GM12878 (cell line): ENCODE measurements around the gene CNTLN. TPM values are rescaled to one million over a fixed set of nuclear protein-coding genes. Genes with fewer than 3 reads are reported as not detected.

Experiments
- ATAC-seq: fragments of 200-7000 bp; cut with Tn5 transposase; 3 replicates; pipeline ENCODE4 v1.9.1; 2020; ENCODE audit warnings: mild to moderate bottlenecking, moderate library complexity
- BruUV-seq: library from RNA; stranded (reverse); fragments of 400-500 nt; replicated peaks from 2 replicates; lab custom pipeline; 2021; lab: Mats Ljungman, UMichigan
- CTCF ChIA-PET: fragments of 300-600 bp; sonication (Branson Sonifier 250); formaldehyde crosslinking; extraction: SDS; loops from one replicate; lab custom pipeline; 2021; ENCODE audit warnings: inconsistent platforms; lab: Yijun Ruan, JAX
- POLR2A ChIA-PET: fragments of 350-600 bp; formaldehyde crosslinking; extraction: SDS; loops from one replicate; lab custom pipeline; 2021; ENCODE audit warnings: inconsistent platforms; lab: Charles Lee
- RAD21 ChIA-PET: fragments of 300-600 bp; sonication (Branson Sonifier 250); formaldehyde crosslinking; loops from one replicate; lab custom pipeline; 2023; ENCODE audit warnings: antibody characterized with exemption; ENCODE audit not compliant: unreplicated experiment; lab: Charles Lee
- SMC1A ChIA-PET: fragments of 300-600 bp; sonication (Branson Sonifier 250); formaldehyde crosslinking; loops from one replicate; lab custom pipeline; 2023; ENCODE audit not compliant: unreplicated experiment, uncharacterized antibody; lab: Charles Lee
- DNase-seq: peaks from one replicate; pipeline ENCODE4 v3.0.0-alpha.2; 2011; ENCODE audit warnings: low read depth, low spot score
- FAIRE-seq: peaks from 3 replicates; lab custom pipeline; 2011; peaks lifted over from hg19 to GRCh38; lab: Jason Lieb, UNC
- H2AFZ ChIP-seq: 2 replicates; pipeline ENCODE4 v1.6.0; 2011; ENCODE audit warnings: low read depth, low read length, control low read depth; ENCODE audit not compliant: control insufficient read depth
- H3K27ac ChIP-seq: 2 replicates; pipeline ENCODE4 v1.5.1; 2011; ENCODE audit warnings: control low read depth; ENCODE audit not compliant: control insufficient read depth, insufficient read depth
- H3K27me3 ChIP-seq, 2 experiments: replicated peaks in 1 of 2; 2 replicates each; pipeline versions ENCODE4 v1.6.0 to v1.6.1; 2011; ENCODE audit warnings: low read length in 1 of 2; ENCODE audit not compliant: control insufficient read depth in 2 of 2, insufficient read depth in 2 of 2
- H3K36me3 ChIP-seq, 2 experiments: 2 replicates each; pipeline ENCODE4 v1.5.1; 2011; ENCODE audit warnings: low read length in 1 of 2; ENCODE audit not compliant: control insufficient read depth in 2 of 2, insufficient read depth in 2 of 2
- H3K4me1 ChIP-seq: 2 replicates; pipeline ENCODE4 v1.6.1; 2011; ENCODE audit warnings: mild to moderate bottlenecking, low read length, moderate library complexity, mixed read lengths; ENCODE audit not compliant: control insufficient read depth, insufficient read depth
- H3K4me2 ChIP-seq: 2 replicates; pipeline ENCODE4 v1.6.0; 2011; ENCODE audit warnings: control low read depth; ENCODE audit not compliant: control insufficient read depth, insufficient read depth
- H3K4me3 ChIP-seq: fragments of 200-600 bp; sonication (generic); 2 replicates; pipeline ENCODE4 v1.5.1; 2016
- H3K79me2 ChIP-seq: 2 replicates; pipeline ENCODE4 v1.6.0; 2011; ENCODE audit warnings: low read length; ENCODE audit not compliant: control insufficient read depth, insufficient read depth
- H3K9ac ChIP-seq: 2 replicates; pipeline ENCODE4 v1.8.0; 2011; ENCODE audit warnings: low read length, control low read depth, mixed read lengths; ENCODE audit not compliant: control insufficient read depth, insufficient read depth
- H3K9me3 ChIP-seq: replicated peaks from 3 replicates; pipeline ENCODE4 v1.5.1; 2011; ENCODE audit warnings: mild to moderate bottlenecking, low read length; ENCODE audit not compliant: control insufficient read depth, insufficient read depth
- H4K20me1 ChIP-seq: 2 replicates; pipeline ENCODE4 v1.6.0; 2011; ENCODE audit not compliant: control insufficient read depth, insufficient read depth
- FOS ChIP-seq: IDR thresholded peaks from 3 replicates; pipeline ENCODE4 v1.6.1; 2011; ENCODE audit warnings: borderline replicate concordance; ENCODE audit not compliant: insufficient read length; ENCODE audit errors: extremely low read depth
- MXI1 ChIP-seq: fragments of 150-350 bp; IDR thresholded peaks from 2 replicates; pipeline ENCODE4 v1.6.1; 2011; ENCODE audit warnings: low read depth, mild to moderate bottlenecking, inconsistent platforms, low read length, improper control_type of control experiment
- WGBS: methylation state at CpG from one replicate; pipeline ENCODE4 v1.1.6; 2016; ENCODE audit warnings: low lambda C conversion rate; ENCODE audit not compliant: insufficient replicate concordance, insufficient coverage; ENCODE audit errors: missing lambda C conversion rate; 5-methylcytosine and 5-hydroxymethylcytosine counted together
- in situ Hi-C: fragments of 300-500 bp; cut with MboI; formaldehyde crosslinking; loops from 9 replicates; pipeline ENCODE4 v1.14.3; 2018; ENCODE audit warnings: mixed read lengths
- intact Hi-C: fragments of 100-400 bp; cut with micrococcal nuclease; formaldehyde crosslinking; loops from one replicate; pipeline ENCODE4 v1.14.2; 2022; ENCODE audit not compliant: unreplicated experiment
- polyA plus RNA-seq, 11 experiments: library from polyadenylated mRNA; depleted of rRNA in 4 of 11; unstranded in 6 of 11; stranded (reverse) in 5 of 11; fragments of >200 nt; fragmentation: Nextera tagmentation in 4 of 11; fragmentation: Illumina TruSeq in 1 of 11; extraction: Ambion mirVana in 4 of 11; extraction: Trizol in 1 of 11; gene quantifications; 1 replicate in 1 of 11; 2 replicates in 10 of 11; pipeline versions ENCODE4 v1.2.1 to v1.2.3, GENCODE V29; 2011 to 2016; ENCODE audit warnings: inconsistent platforms in 2 of 11, missing spikeins in 2 of 11, low read depth in 1 of 11
- total RNA-seq, 4 experiments: library from RNA; depleted of rRNA in 3 of 4; stranded (reverse); fragments of >200 nt in 3 of 4; fragmentation: Illumina TruSeq in 1 of 4; extraction: Trizol in 1 of 4; gene quantifications; 2 replicates each; pipeline versions ENCODE4 v1.2.1 to v1.2.3, GENCODE V29; 2013 to 2021
- TF ChIP-seq, protein P1 (sequence below): IDR thresholded peaks from 2 replicates; pipeline ENCODE4 v1.6.1; 2012; ENCODE audit warnings: improper control_type of control experiment, low read depth, low read length; ENCODE audit not compliant: insufficient replicate concordance

CNTLN gene
- total and polyA plus RNA-seq, 10 of the 15 experiments (the other 5 are each of a cell fraction or from before 2014, with no cell fraction given): 0.01 to 7.0 (median 0.03) TPM; not detected in 4

DNA sequence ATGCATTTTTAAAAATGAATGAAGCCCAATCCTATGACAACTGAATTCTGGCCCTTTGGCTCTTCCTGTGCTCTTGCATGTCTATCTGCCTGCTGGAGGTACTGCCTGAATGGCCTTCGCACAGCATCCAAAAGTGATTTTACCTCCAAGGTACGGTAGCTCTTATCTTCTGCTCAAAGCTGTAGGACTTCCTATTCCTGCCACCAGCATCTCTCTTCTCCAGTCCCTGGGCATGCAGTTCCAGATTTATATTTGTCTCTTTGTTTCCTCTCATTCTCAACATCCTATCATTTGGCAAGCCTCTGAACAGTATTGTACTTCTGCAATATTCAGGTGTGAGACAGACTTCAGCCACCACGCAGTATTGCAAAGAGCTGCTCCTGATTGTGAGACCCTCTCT lies 400.3 kb downstream of the CNTLN start:
- intact Hi-C loops: no loop called here
- in situ Hi-C loops: loop anchor here (10.0 kb wide), 2 partner anchors 270 to 670 kb away; no protein-coding TSS in a partner anchor
- RAD21 ChIA-PET: no interaction called here

DNA sequence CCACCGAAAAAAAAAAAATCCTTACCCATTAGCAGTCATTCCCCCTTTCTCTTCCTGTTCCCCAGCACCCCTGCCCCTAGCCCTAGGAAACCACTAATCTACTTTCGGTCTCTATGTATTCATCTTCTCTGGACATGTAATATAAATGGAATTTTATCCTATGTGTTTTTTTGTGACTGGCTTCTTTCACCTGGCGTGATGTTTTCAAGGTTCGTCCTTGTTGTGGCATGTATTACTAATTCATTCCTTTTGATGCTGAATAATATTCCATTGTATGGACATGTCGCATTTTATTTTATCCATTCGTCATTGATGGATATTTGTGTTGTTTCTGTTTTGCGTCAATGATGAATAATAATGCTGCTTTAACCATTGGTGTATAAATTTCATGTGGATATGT lies 401.2 kb downstream of the CNTLN start:
- intact Hi-C loops: no loop called here
- Histone ChIP-seq H3K4me1 (no peaks in the 10 kb centered on the region), H3K9me3 (no peaks in the 10 kb centered on the region), H2AFZ (no peak overlapping the region), H3K4me3 (no peak overlapping the region), H3K4me2 (no peak overlapping the region), H4K20me1 (no peaks in the 10 kb centered on the region), H3K9ac (no peak overlapping the region), H3K27ac (no peak overlapping the region), H3K36me3 (no peaks in the 10 kb centered on the region), H3K79me2 (no peaks in the 10 kb centered on the region), H3K27me3 (no peaks in the 10 kb centered on the region)
- ChIA-PET SMC1A (no interaction called here), RAD21 (no interaction called here), POLR2A (no interaction called here), CTCF (interaction anchor here (1.3 to 1.4 kb wide), 2 partner anchors 11 to 15 kb away, joined by 3 read pairs; no protein-coding TSS in a partner anchor)
- WGBS: 34% methylated on average over 7 of the region's 7 CpGs
- ATAC-seq (no peak), FAIRE-seq (no peak), DNase-seq (no peak)
- TF ChIP-seq MXI1: no peak
- TF ChIP-seq, protein P1, sequence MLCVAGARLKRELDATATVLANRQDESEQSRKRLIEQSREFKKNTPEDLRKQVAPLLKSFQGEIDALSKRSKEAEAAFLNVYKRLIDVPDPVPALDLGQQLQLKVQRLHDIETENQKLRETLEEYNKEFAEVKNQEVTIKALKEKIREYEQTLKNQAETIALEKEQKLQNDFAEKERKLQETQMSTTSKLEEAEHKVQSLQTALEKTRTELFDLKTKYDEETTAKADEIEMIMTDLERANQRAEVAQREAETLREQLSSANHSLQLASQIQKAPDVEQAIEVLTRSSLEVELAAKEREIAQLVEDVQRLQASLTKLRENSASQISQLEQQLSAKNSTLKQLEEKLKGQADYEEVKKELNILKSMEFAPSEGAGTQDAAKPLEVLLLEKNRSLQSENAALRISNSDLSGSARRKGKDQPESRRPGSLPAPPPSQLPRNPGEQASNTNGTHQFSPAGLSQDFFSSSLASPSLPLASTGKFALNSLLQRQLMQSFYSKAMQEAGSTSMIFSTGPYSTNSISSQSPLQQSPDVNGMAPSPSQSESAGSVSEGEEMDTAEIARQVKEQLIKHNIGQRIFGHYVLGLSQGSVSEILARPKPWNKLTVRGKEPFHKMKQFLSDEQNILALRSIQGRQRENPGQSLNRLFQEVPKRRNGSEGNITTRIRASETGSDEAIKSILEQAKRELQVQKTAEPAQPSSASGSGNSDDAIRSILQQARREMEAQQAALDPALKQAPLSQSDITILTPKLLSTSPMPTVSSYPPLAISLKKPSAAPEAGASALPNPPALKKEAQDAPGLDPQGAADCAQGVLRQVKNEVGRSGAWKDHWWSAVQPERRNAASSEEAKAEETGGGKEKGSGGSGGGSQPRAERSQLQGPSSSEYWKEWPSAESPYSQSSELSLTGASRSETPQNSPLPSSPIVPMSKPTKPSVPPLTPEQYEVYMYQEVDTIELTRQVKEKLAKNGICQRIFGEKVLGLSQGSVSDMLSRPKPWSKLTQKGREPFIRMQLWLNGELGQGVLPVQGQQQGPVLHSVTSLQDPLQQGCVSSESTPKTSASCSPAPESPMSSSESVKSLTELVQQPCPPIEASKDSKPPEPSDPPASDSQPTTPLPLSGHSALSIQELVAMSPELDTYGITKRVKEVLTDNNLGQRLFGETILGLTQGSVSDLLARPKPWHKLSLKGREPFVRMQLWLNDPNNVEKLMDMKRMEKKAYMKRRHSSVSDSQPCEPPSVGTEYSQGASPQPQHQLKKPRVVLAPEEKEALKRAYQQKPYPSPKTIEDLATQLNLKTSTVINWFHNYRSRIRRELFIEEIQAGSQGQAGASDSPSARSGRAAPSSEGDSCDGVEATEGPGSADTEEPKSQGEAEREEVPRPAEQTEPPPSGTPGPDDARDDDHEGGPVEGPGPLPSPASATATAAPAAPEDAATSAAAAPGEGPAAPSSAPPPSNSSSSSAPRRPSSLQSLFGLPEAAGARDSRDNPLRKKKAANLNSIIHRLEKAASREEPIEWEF: no peak
- no TSS peak for BruUV-seq
- in situ Hi-C loops: loop anchor here (10.0 kb wide), 2 partner anchors 269 to 669 kb away; no protein-coding TSS in a partner anchor

More for the DNA sequence above, 400.3 kb downstream of the CNTLN start:
- Histone ChIP-seq H3K4me3 (no peak overlapping the region), H3K4me1 (no peaks in the 10 kb centered on the region), H3K9ac (no peak overlapping the region), H3K36me3 (no peaks in the 10 kb centered on the region), H3K9me3 (no peaks in the 10 kb centered on the region), H3K79me2 (no peaks in the 10 kb centered on the region), H3K4me2 (no peak overlapping the region), H4K20me1 (no peaks in the 10 kb centered on the region), H2AFZ (no peak overlapping the region), H3K27ac (no peak overlapping the region), H3K27me3 (no peaks in the 10 kb centered on the region)
- ChIA-PET CTCF (interaction anchor here (0.8 to 3.7 kb wide), 6 partner anchors 10 to 678 kb away, joined by 3 to 24 read pairs (median 3); no protein-coding TSS in a partner anchor), POLR2A (no interaction called here), SMC1A (no interaction called here)
- no peak for DNase-seq
- WGBS: 53% methylated on average over 3 of the region's 3 CpGs
- no peak for FAIRE-seq
- no peak for ATAC-seq
- no TSS peak for BruUV-seq
- no peak for TF ChIP-seq FOS
